GM19193 (cell line): ENCODE measurements around the gene HTRA3.

Experiments
- POLR2A ChIP-seq: IDR thresholded peaks from 4 replicates; pipeline ENCODE4 v1.6.1; 2011; ENCODE audit not compliant: insufficient read depth, insufficient read length; ENCODE audit errors: extremely low read depth

Gene HTRA3

DNA sequence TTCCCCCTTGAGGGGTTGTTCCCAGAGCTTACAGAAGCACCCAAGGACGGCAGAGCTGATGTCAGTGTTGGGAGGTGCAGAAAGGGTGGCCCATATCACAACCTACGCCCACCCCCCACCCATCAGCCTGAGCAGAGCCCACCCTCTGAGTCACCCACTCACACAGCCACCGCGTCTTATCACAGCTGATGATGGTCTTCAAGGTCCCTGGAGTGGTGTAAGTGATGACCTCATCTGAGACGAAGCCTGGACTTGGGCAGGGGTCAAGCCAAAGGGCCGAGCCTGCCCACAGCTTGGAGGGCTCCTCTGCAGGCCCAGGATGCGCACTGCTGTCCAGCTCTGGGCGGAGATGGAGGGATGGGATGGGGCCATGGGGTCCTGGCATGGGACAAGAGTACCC is 3.0 kb upstream of the HTRA3 start:
- no peak for TF ChIP-seq POLR2A

- no peak for TF ChIP-seq POLR2A
These were observed 2.5 kb upstream of the HTRA3 start for GRCh38 chr4:8267077-8267476.

DNA sequence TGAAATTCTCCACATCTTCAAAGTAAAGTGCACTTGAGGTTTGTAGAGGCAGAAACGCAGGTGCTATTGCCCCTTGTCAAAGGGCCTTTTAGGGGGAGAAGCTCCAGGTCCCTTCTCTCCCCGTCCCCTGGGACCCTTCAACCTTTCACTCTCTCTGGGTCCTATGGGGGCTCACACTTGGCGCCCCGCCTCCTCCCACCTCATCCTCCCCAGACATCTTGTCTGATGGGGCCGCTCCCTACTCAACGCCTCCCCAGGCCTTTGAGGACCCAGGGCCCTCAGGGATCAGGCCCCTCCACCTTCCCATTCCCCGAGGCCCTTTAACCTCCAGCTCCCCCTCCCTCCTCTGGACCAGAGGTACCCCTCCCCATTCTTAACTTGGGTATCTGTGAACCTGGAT is 1.3 kb upstream of the HTRA3 start:
- no peak for TF ChIP-seq POLR2A

GRCh38 chr4:8268901-8269534 is 536 bp upstream of the HTRA3 start:
- TF ChIP-seq POLR2A: no peak

DNA sequence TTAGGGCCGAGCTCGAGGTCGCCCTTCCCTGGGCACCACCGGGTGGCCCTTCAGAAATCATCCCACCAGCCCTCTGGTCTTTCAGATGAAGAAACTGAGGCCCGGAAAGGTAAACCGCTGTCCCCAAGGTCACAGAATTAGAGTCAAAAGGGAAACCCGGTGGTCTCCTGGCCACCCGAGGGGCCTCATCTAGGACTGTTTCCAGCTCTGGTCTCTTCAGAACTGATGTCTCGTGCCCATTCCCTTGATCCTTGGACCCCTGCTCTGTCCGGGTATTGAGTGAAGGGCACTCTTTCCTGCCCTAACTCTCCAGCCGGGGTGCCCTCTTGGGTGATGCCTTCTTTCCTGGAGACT is 841 bp downstream of the HTRA3 start:
- TF ChIP-seq POLR2A: no peak

DNA sequence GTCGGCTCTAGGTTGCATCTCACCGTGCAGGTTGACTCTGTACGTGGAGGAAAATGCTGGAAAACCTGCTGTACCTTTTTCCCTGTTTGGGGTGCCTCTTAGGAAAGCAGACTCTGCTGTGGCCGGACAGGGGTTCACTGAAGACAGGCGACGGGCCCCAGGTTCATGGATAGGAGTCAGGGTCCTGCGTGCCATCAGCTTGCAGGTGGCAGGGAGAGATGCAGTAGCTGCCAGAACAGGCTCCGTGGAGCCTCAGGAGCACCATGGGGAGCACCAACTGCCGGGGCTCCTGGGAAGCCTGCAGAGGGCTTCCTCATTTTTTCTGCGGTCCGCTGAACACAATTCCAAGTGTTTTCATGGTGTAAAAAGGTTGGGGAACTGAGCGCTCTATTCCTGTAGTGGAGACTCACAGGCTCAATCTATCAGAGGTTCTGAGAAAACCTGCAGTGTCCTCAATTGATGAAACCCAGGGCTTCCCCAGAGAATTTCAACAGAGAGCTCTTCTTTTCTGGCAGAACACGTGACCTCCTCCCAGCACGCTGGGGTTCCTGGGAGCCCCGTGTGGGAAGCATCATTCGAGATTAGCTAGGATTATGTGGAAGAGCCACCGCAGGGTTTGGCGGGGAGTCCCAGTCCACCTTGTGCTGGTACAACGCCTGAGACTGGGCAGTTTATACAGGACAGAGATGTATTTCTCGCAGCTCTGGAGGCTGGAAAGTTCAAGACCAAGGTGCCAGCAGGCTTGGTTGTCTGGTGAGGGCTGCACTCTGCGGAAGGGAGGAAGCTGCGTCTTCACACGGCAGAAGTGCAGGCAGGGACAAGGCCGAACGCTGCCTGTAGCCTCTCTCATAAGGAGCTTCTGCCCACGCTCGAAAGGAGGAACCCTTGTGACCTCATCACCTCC is 1.6 kb downstream of the HTRA3 start:
- no peak for TF ChIP-seq POLR2A

DNA sequence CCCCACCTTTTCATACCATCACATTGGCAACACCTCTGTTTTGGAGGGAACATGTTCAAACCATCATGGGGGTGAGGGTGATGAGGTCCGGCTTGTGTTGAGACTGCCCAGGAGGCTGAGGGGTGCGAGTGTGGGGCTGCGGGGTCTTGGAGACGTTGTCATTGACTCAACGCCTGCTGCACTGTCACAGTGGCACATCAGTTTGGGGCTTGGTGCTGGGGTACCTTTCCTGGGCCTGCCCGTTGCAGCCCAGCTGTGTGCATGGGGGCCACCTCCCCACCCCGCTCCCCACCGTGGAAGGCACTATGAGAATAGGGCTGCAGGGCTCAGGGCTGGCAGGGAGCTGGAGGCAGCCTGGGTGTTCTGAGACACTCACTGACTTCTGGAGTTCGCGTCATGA is 2.3 kb downstream of the HTRA3 start:
- no peak for TF ChIP-seq POLR2A

GRCh38 chr4:8272472-8273428 is 3.2 kb downstream of the HTRA3 start:
- TF ChIP-seq POLR2A: no peak

DNA sequence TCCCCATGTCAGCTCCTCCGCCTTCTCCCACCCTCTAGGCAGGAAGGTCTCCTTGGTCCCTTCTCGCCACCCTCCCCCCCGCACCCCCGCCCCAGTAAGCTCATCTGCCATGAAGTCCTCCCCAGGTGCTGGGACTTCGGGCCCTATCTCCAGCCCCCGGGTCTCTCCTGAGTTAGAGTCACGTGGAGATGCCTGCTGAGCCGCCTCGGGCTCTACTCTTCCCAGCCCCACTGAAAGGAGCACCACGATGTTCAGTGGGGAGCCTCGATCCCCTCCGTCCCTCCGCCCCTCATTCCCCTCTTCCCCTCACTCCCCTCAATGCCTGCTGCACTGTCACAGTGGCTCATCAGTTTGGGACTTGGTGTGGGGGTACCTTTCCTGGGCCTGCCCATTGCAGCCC is 3.9 kb downstream of the HTRA3 start:
- no peak for TF ChIP-seq POLR2A

GRCh38 chr4:8274066-8274652 is 4.6 kb downstream of the HTRA3 start:
- no peak for TF ChIP-seq POLR2A

DNA sequence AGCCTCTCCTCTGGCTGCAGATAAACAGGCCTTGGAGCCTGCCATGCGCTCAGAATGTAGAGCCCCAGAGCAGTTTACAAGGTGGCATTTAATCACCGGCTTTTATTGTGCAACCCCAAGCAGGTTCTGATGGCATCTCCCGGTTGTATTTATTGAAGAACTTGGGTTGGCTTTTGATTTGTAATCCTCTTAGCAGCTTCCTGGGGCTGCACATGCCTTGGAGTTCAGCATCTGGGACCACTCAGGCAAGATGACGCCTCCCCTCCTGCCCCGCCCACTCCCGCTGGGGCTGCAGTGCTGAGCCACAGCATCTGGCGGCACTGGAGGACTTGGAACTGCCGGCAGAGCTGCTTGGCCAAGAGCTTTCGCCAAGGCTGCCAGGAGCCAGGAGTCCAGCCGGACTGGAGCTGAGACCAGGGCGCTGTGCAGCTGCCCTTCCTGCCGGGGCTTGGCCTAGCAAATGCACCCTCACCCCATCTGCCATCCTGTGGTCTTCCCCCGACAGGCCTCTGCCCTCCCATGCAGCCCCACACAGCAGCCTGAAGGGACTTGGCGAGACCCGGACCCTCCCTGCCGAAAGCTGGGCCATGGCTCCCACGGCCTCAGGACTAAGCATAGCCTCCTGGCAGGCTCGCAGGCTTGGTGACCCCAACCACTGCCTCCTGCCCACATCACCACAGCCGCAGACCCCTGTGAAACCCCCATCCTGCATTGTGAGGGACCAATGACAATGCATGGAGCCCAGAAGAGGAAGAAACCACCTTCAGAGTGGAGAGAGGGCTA is 5.4 kb downstream of the HTRA3 start:
- no peak for TF ChIP-seq POLR2A

DNA sequence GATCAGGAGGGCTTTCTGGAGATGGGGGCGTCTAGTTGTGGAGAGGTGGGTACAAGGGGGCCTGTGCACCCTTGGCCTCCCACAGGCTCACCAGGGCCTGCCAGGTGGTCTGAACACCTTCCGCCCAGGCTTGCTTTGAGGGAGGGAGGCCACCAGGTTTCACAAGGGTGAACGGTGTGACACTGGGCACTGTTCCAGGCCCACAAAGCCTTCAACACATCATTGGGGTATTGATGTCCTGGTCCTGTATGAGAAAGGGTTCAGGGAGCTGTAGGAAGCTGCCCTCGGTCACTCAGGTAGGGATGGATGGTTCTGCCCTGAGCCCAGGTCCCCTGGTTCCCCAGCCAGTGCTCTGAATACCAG is 6.0 kb downstream of the HTRA3 start:
- TF ChIP-seq POLR2A: no peak

DNA sequence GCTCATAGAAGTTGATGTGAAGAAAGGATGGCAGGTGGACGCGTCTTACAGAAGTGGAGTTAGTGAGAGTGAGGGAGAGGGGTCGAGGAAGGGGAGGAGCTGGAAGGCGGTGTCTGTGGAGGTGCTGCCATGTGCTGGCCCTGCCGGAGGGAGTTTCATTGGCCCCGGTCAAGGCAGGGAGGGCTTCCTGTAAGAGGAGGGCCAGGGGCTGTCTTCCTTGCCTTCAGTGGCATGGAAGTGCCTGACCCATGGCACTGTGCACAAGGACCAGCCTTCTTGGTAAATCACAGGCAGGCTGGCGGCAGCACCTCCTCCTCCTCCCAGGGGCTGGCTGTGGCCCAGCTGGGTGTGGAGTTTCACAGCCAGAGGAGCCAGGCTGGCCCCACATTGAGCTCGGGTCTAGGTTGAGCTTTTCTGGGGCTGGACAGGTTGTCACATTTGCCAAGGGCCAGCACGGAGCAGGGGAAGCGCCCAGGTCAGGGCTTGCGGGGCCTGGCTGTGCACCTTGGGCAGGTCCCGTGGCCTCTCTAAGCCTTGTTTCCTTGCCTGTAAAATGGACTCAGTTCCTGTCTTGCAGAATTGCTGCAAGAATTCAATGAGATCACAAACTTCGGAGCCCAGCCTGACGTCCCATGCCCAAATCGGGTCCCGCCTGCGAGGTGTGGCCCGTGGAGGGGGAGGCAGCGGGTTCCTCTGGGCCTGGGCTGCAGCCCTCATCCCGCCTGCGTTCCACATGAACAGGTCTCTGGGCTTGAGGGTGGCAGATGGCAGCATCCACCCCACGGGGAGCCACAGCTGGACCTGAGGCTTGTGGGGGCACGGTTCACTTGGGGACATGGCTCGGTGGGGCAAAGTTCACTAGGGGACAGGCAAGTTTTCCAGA is 7.0 kb downstream of the HTRA3 start:
- TF ChIP-seq POLR2A: no peak
